Midbrain (tissue), 1 donor: Measurements from ENCODE around the gene PKP3.
"Not testable (repeated sequence)": the region's sequence is repeated elsewhere in the genome, so short reads cannot be mapped to it uniquely, and the experiment has no call there.

Experiments
- DNase-seq: peaks from one replicate; lab custom pipeline; 2025; lab: John Stamatoyannopoulos, UW

PKP3 gene

GRCh38 chr11:425301-425700, 31.3 kb downstream of the PKP3 start:
- no peak for DNase-seq

DNA sequence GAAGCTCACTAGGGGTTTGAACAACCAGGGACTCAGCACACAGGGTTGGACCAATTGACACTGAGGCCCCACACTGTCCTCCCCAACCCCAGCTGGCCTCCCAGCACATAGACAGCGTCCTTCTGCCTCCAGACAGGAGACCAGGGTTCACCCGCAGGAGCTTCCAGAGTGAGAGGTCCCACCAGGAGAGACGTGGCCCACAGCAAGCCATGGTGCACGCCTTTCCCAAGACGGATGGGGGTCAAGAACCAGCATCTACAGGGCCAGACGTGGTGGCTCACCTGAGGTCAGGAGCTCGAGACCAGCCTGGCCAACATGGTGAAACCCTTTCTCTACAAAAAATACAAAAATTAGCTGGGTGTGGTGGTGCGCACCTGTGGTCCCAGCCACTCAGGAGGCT, 32.8 kb downstream of the PKP3 start:
- DNase-seq, result no peak

DNA sequence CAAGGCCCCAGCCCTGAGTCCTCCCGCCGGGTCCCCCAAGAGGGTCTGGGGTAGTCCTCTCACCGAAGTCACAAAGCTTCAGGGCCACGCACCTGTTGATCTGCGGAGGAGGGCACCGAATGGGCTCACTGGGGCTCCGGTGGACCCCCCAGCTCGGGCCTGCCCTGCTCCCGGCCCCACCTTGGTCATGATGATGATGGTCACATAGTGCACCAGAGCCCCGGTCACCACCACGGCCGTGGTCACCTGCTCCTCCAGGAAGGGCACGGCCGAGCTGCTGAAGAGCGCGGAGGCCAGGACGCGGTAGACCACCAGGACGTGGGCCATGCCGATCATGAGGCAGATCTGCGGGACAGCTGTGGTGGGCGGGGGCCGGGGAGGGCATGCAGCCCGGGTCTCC, 34.3 kb downstream of the PKP3 start:
- DNase-seq, result no peak

- DNase-seq, result no peak
Measured at GRCh38 chr11:429391-429790, 35.4 kb downstream of the PKP3 start.

DNA sequence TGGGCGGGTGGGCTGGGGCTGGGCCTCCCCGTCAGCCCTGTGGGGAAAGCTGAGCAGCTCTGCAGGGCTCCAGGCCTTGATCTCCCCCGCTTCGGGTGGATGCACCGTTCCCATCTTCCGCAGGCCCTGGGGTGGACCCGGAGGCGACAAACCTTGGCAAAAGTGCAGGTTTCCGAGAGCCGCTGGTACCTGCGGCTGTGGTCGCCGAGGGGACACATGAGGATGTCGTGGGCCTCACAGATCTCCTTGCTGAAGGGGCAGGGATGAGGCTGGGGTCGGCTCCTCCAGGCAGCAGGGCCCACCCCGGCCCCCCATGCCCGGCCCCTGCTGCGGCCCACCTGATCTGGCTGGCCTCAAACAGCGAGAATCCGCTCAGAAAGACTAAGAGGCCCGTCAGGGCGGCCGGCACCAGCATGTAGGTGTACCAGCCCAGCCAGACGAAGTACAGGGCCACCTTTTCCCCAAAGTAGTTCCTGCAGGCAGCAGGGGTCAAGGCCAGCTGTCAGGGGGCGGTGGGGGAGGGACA, 36.0 kb downstream of the PKP3 start:
- no peak for DNase-seq

DNA sequence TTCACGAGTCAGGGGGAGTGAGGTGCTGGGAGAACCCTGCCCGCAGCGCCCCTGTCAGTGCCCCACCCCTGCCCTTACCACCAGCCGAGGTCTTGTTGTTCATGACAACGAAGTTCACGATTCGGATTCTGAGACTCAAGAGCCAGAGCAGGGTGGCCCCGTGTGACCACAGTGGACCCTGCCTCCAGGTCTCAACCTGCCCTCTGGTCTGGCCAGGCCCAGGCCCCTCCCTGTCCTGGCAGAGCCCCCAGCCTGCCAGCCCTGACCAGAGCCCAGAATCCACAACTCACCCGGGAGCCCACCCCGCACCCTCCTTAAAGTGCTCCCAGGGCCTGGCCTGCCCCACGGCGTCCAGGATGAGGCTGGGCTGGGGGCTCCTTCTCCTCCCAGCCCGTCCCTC, 37.9 kb downstream of the PKP3 start:
- no peak for DNase-seq

DNA sequence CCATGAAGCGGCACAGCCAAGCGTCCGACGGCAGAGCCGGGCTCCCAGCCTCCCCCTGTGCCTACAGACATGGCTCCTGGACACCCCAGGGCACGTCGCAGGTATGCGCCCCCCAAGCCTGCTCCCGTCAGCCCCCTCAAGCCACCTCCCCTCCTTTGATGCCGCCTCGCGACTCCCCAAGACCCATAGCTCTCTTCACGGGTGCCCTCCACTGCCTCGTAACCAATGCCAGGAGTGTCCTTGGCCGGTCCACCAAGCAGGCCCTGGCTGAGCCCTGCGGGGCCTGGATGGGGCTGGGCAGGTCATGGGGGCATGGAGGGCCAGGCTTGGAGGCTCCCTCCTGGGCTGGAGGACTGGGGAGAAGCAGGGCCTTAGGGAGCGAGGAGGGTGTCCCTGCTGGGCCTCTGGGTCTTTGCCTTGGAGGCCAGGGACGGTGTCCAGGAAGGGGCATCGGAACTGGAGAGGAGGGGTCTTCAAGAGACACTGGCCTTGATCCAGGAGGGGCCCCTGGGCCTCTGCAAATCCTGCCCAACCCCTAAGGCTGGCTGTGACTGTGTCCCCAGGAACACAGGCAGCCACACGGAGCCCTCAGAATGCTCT, 38.6 kb downstream of the PKP3 start:
- no peak for DNase-seq

DNA sequence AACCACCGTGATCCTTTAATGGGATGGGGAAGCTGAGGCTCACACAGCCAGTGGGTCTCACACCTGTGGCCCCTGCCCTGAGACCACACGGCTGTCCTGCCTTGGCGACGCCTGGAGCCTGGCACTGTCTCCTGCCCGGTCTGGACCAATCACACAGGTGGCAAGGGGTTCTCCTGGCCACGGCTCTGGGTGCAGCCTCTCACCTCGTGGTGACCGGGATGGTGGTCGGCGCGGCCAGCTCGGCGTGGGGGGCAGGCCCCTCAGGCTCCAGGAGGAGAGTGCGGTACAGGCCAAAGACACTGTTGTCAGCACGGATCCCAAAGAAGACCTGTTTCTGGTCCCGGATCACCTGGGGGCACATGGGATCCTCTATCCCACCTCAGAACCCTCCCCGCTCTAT, 39.1 kb downstream of the PKP3 start:
- DNase-seq, result no peak

DNA sequence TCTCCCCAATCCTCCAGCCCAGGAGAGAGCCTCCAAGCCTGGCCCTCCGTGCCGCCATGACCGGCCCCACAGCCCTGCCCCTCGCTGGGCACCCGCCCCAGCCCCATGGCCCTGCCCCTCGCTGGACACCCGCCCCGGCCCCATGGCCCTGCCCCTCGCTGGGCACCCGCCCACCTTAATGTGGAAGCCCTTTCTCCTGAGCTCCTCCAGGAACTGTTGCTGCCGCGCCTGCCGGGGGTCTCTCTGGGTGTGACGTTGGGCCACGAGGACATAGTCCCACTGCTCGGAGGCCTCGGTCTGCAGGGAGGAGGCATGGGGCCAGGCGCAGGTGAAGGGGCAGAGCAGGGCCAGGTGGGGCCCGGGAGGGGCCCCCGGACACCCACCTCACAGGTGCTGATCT, 39.6 kb downstream of the PKP3 start:
- no peak for DNase-seq

- no peak for DNase-seq
Measured at GRCh38 chr11:434496-434895, 40.5 kb downstream of the PKP3 start.

DNA sequence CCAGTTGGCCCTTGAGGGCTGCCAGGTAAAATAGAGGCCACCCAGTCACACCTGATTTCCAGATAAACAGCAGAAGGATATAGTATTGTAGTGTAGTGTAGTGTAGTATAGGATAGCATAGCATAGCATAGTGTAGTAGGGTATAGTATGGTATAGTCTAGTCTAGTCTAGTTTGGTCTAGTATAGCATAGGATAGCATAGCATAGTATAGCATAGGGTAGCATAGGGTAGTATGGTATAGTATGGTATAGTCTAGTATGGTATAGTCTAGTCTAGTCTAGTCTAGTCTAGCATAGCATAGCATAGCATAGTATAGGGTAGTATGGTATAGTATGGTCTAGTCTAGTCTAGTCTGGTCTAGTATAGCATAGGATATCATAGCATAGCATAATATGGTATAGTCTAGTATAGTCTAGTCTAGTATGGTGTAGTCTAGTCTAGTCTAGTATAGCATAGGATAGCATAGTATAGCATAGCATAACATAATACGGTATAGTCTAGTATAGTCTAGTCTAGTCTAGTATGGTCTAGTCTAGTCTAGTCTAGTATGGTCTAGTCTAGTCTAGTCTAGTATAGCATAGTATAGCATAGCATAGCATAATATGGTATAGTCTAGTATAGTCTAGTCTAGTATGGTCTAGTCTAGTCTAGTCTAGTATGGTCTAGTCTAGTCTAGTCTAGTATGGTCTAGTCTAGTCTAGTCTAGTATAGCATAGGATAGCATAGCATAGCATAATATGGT, 41.2 kb downstream of the PKP3 start:
- DNase-seq, result not testable (repeated sequence)

DNA sequence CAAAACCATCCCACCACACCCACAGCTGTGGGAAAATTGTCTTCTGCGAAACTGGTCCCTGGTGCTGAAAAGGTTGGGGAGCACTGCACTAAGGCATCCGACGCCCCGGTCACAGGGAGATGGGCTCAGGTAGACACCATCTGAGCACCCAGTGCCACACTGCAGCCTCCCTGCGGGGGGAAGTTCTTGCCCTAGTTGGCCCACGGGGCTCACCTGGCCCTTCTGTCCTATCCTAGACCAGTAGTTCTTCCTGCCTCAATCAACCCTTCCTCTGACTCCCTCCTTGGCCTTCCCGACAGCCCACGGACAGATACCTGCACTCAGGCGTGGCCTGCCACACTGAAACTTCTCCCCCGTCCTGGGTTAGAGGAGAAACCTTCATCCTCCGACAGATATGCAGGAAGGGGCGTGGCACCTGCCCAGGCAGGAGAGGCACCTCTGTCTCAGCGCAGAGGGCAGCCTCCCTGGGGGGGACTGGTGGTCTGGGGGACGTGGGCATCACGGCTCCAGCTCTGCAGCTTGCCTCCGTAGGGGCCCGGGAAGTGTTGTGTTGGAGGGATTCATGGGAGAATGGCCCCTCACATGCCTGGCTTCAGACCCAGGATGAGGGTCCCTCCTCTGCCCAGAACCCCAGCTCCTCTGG, 43.3 kb downstream of the PKP3 start:
- no peak for DNase-seq

DNA sequence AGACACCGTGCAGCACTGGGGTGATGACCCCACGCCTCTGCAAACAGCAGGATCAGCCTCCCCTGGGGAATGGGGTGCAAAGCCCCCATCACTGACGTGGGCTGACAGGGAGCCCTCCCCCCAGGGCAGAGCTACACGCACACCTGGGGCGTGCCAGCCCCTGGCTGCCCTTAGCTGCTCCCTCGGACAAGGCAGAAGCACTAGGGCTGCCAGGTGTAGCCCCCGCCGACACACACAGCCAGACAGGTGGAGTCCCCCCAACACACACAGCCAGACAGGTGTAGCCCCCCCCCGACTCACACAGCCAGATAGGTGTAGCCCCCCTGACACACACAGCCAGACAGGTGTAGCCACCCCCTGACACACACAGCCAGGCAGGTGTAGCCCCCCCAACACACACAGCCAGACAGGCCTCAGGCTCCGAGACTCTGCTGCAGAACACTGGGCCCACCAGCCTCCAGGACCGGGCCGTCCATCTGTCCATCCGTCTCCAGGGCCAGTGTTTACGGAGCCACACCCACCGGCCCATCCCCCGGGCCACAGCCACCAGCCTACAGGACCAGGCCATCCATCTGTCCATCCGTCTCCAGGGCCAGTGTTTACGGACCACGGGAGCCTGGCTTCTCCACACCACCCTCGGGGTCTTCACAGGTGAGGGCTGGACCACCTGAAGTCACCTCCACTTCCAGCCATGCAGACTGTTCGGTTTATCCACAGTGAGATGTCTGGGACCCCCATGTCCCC, 44.3 kb downstream of the PKP3 start:
- no peak for DNase-seq

DNA sequence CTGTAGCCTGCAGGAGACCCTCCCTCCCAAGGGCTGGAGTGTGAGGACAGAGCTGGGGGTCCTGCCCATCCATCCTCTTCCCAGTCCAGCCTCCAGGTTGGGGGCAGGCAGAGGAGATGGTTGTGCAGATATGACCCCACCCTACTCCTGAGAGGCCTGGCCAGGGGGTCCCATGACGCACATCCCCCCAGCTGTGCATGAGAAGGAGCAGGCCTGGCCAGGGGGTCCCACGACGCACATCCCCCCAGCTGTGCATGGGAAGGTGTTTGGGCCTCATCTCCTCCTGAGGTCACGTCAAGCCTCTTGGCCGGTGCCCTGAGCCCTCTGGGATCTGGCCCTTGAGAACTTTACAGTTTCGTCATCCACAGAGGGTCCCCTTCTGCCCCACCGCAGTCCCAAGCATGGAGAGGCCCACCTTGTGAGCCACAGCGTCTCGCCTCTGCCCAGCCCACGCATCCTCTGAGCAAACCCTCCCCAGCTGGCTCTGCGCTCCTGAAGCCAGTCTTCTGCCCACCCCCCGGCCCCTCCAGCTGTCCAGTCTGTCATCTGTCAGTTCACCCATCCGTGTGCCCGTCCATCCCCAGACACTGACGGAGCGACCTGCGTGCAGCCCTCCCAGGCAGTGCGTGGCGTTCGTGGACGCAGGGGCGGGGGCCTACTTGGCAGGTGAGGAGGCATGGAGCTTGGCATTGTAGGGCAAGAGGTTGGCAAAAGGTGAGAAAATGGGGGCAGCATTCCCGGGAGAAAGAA, 45.5 kb downstream of the PKP3 start:
- DNase-seq, result no peak

DNA sequence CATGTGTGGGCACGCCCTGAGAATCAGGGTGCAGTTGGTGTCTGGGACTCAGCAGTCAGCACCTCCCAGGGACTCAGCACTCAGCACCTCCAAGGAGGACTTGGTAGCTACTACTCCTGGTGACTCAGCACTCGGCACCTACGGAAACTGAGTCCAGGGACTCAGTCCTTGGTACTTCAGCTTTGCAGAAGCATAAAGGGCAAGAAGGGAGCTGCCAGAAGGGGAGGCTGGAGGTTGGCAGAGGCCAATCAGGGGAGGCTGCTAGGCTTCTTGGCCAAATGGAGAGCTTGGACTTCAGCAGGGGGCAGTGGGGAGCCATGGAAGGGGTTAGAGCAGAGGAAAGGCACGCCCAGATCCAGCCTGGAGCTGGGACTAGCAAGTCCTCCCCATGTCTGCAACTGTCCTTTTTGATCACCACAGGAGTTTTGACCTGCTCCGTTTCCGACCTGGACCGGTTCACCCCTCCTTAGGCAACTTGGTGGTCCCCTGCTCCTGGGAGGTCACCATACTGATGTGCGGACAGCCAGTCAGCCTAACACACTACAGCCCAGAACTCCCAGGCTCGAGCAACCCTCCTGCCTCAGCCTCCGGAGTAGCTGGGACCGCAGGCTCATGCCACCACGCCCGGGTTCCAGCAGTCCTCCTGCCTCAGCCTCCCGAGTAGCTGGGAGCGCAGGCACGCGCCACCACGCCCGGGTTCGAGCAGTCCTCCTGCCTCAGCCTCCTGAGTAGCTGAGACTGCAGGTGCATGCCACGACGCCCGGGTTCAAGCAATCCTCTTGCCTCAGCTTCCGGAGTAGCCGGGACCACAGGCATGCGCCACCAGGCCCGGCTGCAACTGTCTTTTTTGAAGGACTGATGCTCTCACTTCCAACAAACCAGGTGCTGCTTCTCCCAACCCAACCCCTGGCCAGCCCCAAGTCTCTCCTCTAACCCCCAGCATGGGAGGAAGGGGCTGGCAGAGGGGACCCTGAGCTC, 46.3 kb downstream of the PKP3 start:
- DNase-seq, result peak; percentile 0

- DNase-seq, result no peak
Measured at GRCh38 chr11:441043-441417, 47.0 kb downstream of the PKP3 start.

DNA sequence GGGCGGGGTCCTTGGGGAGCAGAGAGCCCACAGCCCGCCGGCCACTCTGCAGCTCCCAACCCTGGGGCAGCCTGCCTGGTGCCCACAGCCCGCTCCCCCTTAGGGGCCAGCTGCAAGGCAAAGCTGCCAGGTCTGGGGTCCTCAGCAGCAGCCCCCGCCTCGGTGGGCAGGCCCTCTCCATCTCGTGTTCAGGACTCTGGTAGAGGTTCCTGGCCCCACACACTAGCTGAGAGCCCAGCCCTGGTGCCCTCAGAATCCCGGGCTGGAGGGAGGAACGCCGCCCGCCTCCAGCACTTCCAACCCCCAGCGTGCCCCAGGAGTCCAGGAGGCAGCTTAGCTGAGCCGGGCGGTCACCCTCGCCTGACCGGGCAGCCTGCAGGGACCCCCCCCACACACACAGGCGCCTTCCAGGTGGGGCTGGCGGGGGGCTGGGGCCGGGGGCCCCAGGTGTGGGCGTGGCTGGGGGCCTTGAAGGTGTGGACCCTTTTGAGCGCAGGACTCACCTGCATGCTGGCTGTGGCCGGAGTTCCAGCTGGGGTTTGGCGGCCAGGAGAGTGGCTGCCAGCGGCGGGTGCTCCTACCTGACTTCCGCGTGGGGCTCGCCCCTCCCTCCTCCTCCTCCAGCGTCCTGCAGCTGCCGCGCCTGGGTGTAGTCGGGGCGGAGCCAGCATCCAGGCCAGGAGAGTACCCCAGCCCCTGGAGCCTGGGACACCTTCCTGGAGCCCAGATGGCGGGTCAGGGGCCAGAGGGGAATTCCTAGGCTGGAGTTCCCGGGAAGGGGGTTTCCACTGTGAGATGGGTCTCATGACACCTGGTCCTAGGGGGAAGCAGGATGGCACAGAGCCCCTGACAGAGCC, 47.6 kb downstream of the PKP3 start, which contains the start of gene ANO9:
TSS of gene ANO9 (minus strand) at position 594 of the 857 bp plus-strand sequence. CDS start at position 509, 85 bp downstream.
- no peak for DNase-seq

DNA sequence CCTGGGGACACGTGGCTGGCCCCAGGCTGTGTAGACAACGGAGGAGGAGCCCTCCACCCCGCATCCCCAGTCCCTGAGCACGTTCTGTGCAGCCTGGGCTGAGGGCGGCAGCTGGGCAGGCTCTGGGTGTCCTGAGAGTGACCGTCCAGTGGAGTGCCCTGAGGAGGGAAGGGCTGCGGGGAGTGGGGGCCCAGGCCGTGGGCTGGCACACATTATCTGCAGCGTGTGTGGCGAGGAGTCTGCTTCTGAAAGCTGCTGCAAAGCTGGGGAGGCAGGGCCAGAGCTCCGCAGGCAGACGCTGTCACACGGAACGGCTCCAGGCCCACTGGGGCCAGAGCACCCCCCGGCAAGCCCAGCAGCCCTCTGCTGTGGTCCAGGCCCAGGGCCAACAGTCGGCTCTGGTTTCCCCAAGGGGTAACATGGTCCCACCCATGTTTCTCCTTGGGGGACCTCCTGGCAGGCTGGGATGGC, 48.6 kb downstream of the PKP3 start:
- DNase-seq, result no peak

DNA sequence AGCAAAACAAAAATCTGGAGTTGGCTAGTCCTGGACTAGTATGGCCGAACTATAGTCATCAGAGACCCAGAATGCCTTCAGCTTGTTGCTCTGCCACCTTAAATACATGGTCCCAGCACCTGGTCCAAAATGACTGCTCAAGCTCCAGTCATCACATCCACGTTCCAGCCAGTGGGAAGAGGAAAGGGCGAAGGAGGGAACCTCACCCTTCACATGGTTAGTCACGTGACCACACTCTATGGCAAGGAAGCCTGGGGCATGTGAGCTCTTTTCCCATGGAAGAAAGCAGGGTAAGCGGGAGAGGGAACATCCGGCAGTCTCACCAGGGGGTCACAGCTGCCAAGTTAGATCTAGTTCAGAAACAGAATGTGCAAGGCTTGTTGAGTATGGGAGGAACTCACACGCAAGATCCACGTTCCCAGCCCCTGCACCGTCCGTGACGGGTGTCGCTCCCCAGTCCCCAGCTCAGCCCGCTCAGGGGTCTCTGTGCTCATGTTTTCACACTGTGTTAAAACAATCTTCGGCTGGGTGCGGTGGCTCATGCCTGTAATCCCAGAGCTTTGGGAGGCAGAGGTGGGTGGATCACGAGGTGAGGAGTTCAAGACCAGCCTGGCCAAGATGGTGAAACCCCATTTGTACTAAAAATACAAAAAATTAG, 49.7 kb downstream of the PKP3 start:
- DNase-seq, result no peak
